ENCODE results near the gene EMSY. TPM values are rescaled to one million over a fixed set of nuclear protein-coding genes. Genes with fewer than 3 reads are reported as not detected.

EMSY gene
- total RNA-seq, 4 donors from 2014 or later: 33.9 to 47.0 (median 41.5) TPM

- TF ChIP-seq EP300 (IDR thresholded peaks at IDR 0.05) (no peak), POLR2A (IDR thresholded peaks at IDR 0.05) (no peak), CTCF (IDR thresholded peaks at IDR 0.05) (no peak)
- WGBS, 2 donors: 92% methylated on average over 4 of the region's 4 CpGs
- Histone ChIP-seq H3K27ac (no peak overlapping the region), H3K4me1 (no peaks in the 10 kb centered on the region), H3K27me3 (no peaks in the 10 kb centered on the region), H3K36me3 (peaks cover 0 to 5% (median 0%) of the 10 kb centered on the region in 3 donors), H3K9me3 (no peaks in the 10 kb centered on the region), H3K4me3 (no peak overlapping the region)
- DNase-seq (ENCODE audit: low spot score in 2 of 2): no peak
Observed at GRCh38 chr11:76406359-76406758, 38.5 kb upstream of the EMSY start.

GRCh38 chr11:76408171-76408965 is 36.5 kb upstream of the EMSY start:
- TF ChIP-seq EP300 (IDR thresholded peaks at IDR 0.05): no peak
- TF ChIP-seq CTCF (IDR thresholded peaks at IDR 0.05): no peak
- no peak for TF ChIP-seq POLR2A (IDR thresholded peaks at IDR 0.05)
- no peak overlapping the region for H3K4me3 ChIP-seq
- no peak overlapping the region for H3K27ac ChIP-seq
- H3K27me3 ChIP-seq: no peaks in the 10 kb centered on the region
- WGBS, 2 donors: 54 to 59% methylated on average over 7 of the region's 7 CpGs
- no peaks in the 10 kb centered on the region for H3K4me1 ChIP-seq
- H3K9me3 ChIP-seq: no peaks in the 10 kb centered on the region
- H3K36me3 ChIP-seq: peaks cover 0 to 5% (median 0%) of the 10 kb centered on the region in 3 donors
- DNase-seq (ENCODE audit: low spot score in 2 of 2): no peak

- WGBS, 2 donors: 66 to 75% methylated on average over 8 to 10 of the region's 10 CpGs
- Histone ChIP-seq H3K27ac (no peak overlapping the region), H3K4me3 (no peak overlapping the region), H3K27me3 (no peaks in the 10 kb centered on the region), H3K9me3 (no peaks in the 10 kb centered on the region), H3K36me3 (no peaks in the 10 kb centered on the region), H3K4me1 (no peaks in the 10 kb centered on the region)
- no peak for DNase-seq (ENCODE audit: low spot score in 2 of 2)
- TF ChIP-seq EP300 (IDR thresholded peaks at IDR 0.05) (no peak), CTCF (IDR thresholded peaks at IDR 0.05) (no peak), POLR2A (IDR thresholded peaks at IDR 0.05) (no peak)
Observed at GRCh38 chr11:76410851-76411357, 33.9 kb upstream of the EMSY start.

GRCh38 chr11:76415073-76415472 is 29.7 kb upstream of the EMSY start:
- no peaks in the 10 kb centered on the region for H3K4me1 ChIP-seq
- no peak overlapping the region for H3K27ac ChIP-seq
- DNase-seq (ENCODE audit: low spot score in 2 of 2): no peak
- H3K36me3 ChIP-seq: no peaks in the 10 kb centered on the region
- no peaks in the 10 kb centered on the region for H3K27me3 ChIP-seq
- no peak for TF ChIP-seq POLR2A (IDR thresholded peaks at IDR 0.05)
- no peak for TF ChIP-seq EP300 (IDR thresholded peaks at IDR 0.05)
- no peak for TF ChIP-seq CTCF (IDR thresholded peaks at IDR 0.05)
- H3K9me3 ChIP-seq: no peaks in the 10 kb centered on the region
- H3K4me3 ChIP-seq: no peak overlapping the region

GRCh38 chr11:76419896-76420295 is 24.9 kb upstream of the EMSY start:
- no peak for DNase-seq (ENCODE audit: low spot score in 2 of 2)
- 53 to 69% methylated on average over 3 of the region's 3 CpGs for WGBS, 2 donors
- Histone ChIP-seq H3K27ac (no peak overlapping the region), H3K4me1 (no peaks in the 10 kb centered on the region), H3K9me3 (no peaks in the 10 kb centered on the region), H3K4me3 (no peak overlapping the region), H3K27me3 (no peaks in the 10 kb centered on the region), H3K36me3 (no peaks in the 10 kb centered on the region)
- TF ChIP-seq EP300 (IDR thresholded peaks at IDR 0.05) (no peak), POLR2A (IDR thresholded peaks at IDR 0.05) (no peak), CTCF (IDR thresholded peaks at IDR 0.05) (no peak)
